Loucy (cell line): Measurements from ENCODE around the gene AHRR.

Experiments used
- H2AFZ ChIP-seq: fragments of 200-600 bp; sonication (generic); 2 replicates; pipeline ENCODE4 v1.6.0; 2016; ENCODE audit warnings: antibody characterized with exemption, mild to moderate bottlenecking, low read length, moderate library complexity
- H3F3A ChIP-seq: fragments of 200-600 bp; 2 replicates; pipeline ENCODE4 v1.6.0; 2016; ENCODE audit warnings: antibody characterized with exemption, low read depth, mild to moderate bottlenecking
- H3K27me3 ChIP-seq: fragments of 200-600 bp; sonication (generic); 2 replicates; pipeline ENCODE4 v1.6.1; 2014; ENCODE audit warnings: low read length, mild to moderate bottlenecking; ENCODE audit not compliant: insufficient read depth, poor library complexity, severe bottlenecking
- H3K36me3 ChIP-seq: fragments of 200-600 bp; sonication (generic); 2 replicates; pipeline ENCODE4 v1.6.1; 2016; ENCODE audit warnings: low read length; ENCODE audit not compliant: insufficient read depth
- H3K4me1 ChIP-seq: fragments of 200-600 bp; sonication (generic); 2 replicates; pipeline ENCODE4 v1.5.1; 2014; ENCODE audit warnings: low read length, mild to moderate bottlenecking; ENCODE audit not compliant: insufficient read depth, poor library complexity, severe bottlenecking
- H3K4me2 ChIP-seq: fragments of 200-600 bp; sonication (generic); 2 replicates; pipeline ENCODE4 v1.6.0; 2014; ENCODE audit warnings: antibody characterized with exemption, low read length, low read depth, mild to moderate bottlenecking; ENCODE audit not compliant: poor library complexity, severe bottlenecking
- H3K4me3 ChIP-seq: fragments of 200-600 bp; sonication (generic); 2 replicates; pipeline ENCODE4 v1.5.1; 2014; ENCODE audit warnings: low read length, mild to moderate bottlenecking, mixed read lengths; ENCODE audit not compliant: poor library complexity, severe bottlenecking
- H3K79me2 ChIP-seq: fragments of 200-600 bp; sonication (generic); 2 replicates; pipeline ENCODE4 v1.6.1; 2014; ENCODE audit warnings: low read length; ENCODE audit not compliant: insufficient read depth
- H3K9ac ChIP-seq: fragments of 200-600 bp; sonication (generic); 2 replicates; pipeline ENCODE4 v1.6.0; 2014; ENCODE audit warnings: mild to moderate bottlenecking, low read depth, low read length, moderate library complexity; ENCODE audit not compliant: poor library complexity, severe bottlenecking
- H3K9me2 ChIP-seq: fragments of 200-600 bp; sonication (generic); replicated peaks from 2 replicates; pipeline ENCODE4 v1.6.1; 2016; ENCODE audit warnings: low read depth, low read length, mixed read lengths
- H3K9me3 ChIP-seq: fragments of 200-600 bp; sonication (generic); 2 replicates; pipeline ENCODE4 v1.6.1; 2014; ENCODE audit warnings: mild to moderate bottlenecking, antibody characterized with exemption, low read length, low read depth; ENCODE audit not compliant: insufficient read depth
- H4K20me1 ChIP-seq: fragments of 200-600 bp; sonication (generic); 2 replicates; pipeline ENCODE4 v1.6.0; 2014; ENCODE audit warnings: antibody characterized with exemption, low read length, mild to moderate bottlenecking; ENCODE audit not compliant: insufficient read depth, poor library complexity, severe bottlenecking
- EZH2phosphoT487 ChIP-seq: fragments of 200-600 bp; IDR thresholded peaks from 2 replicates; pipeline ENCODE4 v1.6.1; 2018; ENCODE audit warnings: antibody characterized with exemption, mild to moderate bottlenecking, moderate library complexity, borderline replicate concordance
- TF ChIP-seq, protein P1 (sequence below): fragments of 200-600 bp; sonication (generic); conservative IDR thresholded peaks from 2 replicates; pipeline ENCODE4 v1.5.1; 2014; ENCODE audit warnings: mild to moderate bottlenecking, antibody characterized with exemption, low read length

AHRR gene

DNA sequence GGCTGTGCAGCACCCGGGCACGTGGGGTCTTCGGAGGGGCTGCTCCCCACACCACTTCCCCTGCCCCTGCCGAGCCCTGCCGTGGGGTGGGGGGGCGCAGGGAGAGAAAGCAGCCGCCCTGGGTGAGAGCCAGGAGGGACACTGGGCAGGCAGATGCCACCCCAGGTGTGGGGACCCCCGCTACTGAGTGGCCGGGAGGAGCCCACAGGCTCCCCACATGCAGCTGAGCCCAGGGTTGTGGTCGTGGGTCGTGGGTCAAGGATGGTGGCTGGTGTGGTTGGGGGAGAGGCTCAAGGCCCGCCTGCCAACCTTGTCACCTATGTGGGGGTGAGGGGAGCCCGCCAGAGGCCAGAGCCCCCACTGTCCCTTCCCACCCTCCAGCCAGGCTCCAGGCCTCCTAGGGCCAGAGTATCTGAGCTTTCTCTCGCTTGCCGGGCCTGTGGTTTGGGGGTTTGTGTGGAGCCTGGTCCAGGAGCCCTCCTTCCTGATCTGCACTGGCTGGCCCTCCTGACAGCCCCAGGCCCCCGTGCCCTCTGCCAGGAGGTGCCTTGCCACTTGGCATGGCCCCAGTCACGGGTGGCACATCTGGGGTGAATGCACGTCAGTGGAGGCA lies 157.0 kb downstream of the AHRR start:
- Histone ChIP-seq H3K4me1 (peaks cover 7% of the 10 kb centered on the region), H3K9me3 (no peaks in the 10 kb centered on the region), H3K4me2 (no peak overlapping the region), H3K27me3 (peaks cover 3% of the 10 kb centered on the region), H3K79me2 (peaks cover 5% of the 10 kb centered on the region; the same call in 1 of the 2 replicates), H3K36me3 (no peaks in the 10 kb centered on the region), H4K20me1 (peaks cover 5% of the 10 kb centered on the region), H3F3A (no peaks in the 10 kb centered on the region), H3K9ac (no peak overlapping the region), H3K4me3 (no peak overlapping the region), H2AFZ (no peak overlapping the region), H3K9me2 (no peaks in the 10 kb centered on the region)
- TF ChIP-seq EZH2phosphoT487, result no peak
- TF ChIP-seq, protein P1, sequence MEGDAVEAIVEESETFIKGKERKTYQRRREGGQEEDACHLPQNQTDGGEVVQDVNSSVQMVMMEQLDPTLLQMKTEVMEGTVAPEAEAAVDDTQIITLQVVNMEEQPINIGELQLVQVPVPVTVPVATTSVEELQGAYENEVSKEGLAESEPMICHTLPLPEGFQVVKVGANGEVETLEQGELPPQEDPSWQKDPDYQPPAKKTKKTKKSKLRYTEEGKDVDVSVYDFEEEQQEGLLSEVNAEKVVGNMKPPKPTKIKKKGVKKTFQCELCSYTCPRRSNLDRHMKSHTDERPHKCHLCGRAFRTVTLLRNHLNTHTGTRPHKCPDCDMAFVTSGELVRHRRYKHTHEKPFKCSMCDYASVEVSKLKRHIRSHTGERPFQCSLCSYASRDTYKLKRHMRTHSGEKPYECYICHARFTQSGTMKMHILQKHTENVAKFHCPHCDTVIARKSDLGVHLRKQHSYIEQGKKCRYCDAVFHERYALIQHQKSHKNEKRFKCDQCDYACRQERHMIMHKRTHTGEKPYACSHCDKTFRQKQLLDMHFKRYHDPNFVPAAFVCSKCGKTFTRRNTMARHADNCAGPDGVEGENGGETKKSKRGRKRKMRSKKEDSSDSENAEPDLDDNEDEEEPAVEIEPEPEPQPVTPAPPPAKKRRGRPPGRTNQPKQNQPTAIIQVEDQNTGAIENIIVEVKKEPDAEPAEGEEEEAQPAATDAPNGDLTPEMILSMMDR, result no peak

GRCh38 chr5:478982-479535 lies 157.5 kb downstream of the AHRR start:
- Histone ChIP-seq H3K4me3 (no peak overlapping the region), H3K4me2 (no peak overlapping the region), H3K9ac (no peak overlapping the region), H3K27me3 (no peaks in the 10 kb centered on the region), H3K9me3 (no peaks in the 10 kb centered on the region), H4K20me1 (no peaks in the 10 kb centered on the region), H3K9me2 (no peaks in the 10 kb centered on the region), H3F3A (no peaks in the 10 kb centered on the region), H2AFZ (no peak overlapping the region), H3K79me2 (no peaks in the 10 kb centered on the region), H3K4me1 (peaks cover 11% of the 10 kb centered on the region), H3K36me3 (no peaks in the 10 kb centered on the region)
- TF ChIP-seq, protein P1, result no peak
- no peak for TF ChIP-seq EZH2phosphoT487

DNA sequence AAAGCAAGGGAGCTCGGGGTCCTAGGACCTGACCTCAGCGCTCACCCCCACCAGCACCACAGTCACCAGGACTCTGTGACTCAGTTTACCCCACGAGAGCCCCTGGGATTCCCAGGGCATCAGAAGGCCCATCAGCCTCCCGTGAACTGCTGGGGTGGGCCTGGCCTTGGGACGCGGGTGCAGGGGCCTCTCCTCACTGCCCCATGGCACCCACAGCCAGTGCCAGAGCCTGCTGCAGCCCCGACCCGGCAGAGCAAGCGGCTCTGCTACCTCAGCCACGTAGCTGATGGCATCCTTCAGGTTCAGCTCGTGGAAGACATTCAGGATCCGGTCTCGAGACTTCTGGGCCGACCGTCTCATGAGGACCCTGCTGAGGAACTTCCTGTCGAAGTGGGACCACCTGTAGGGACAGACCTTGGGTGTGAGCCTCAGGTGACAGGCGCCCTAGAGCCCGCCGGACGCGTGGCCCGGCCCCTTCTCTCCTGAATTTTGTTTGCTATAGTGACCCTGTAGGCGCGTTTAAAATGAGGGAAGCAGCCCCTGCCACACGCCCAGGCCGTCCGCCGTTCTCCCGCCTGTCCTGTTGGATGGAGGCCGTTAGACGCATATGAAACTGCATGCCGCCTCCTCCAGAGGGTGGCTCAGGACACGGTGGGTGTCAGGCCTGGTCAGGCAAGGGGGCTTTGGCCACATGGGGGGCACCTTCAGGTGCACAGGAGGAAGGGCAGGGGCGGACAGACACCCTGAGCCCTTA lies 158.2 kb downstream of the AHRR start:
- no peaks in the 10 kb centered on the region for H3K36me3 ChIP-seq
- H2AFZ ChIP-seq, result no peak overlapping the region
- no peaks in the 10 kb centered on the region for H3K27me3 ChIP-seq
- H3K4me2 ChIP-seq, result no peak overlapping the region
- TF ChIP-seq, protein P1, result no peak
- no peak for TF ChIP-seq EZH2phosphoT487
- no peaks in the 10 kb centered on the region for H3K9me3 ChIP-seq
- peaks cover 15% of the 10 kb centered on the region for H3K4me1 ChIP-seq
- H3F3A ChIP-seq, result no peaks in the 10 kb centered on the region
- H4K20me1 ChIP-seq, result no peaks in the 10 kb centered on the region
- no peak overlapping the region for H3K9ac ChIP-seq
- no peaks in the 10 kb centered on the region for H3K79me2 ChIP-seq
- no peaks in the 10 kb centered on the region for H3K9me2 ChIP-seq
- no peak overlapping the region for H3K4me3 ChIP-seq
